MCF 10A (cell line): ENCODE results near the gene LKAAEAR1. TPM values are rescaled to one million over a fixed set of nuclear protein-coding genes. Genes with fewer than 3 reads are reported as not detected.

ENCODE experiments used
- BruUV-seq: library from RNA; stranded (reverse); fragments of 400-500 nt; replicated peaks from 2 replicates; lab custom pipeline; 2021; lab: Mats Ljungman, UMichigan
- CTCF ChIA-PET: fragments of 300-600 bp; sonication (Branson Sonifier 250); formaldehyde crosslinking; extraction: SDS; loops from one replicate; lab custom pipeline; 2021; ENCODE audit warnings: antibody characterized with exemption, inconsistent platforms; lab: Yijun Ruan, JAX
- POLR2A ChIA-PET: fragments of 300-600, 350-650 bp; sonication (Branson Sonifier 250); formaldehyde crosslinking; extraction: SDS; loops from one replicate; lab custom pipeline; 2020; ENCODE audit warnings: antibody characterized with exemption, inconsistent platforms; lab: Yijun Ruan, JAX
- DNase-seq: peaks from one replicate; pipeline ENCODE4 v3.0.0-alpha.2; 2018; ENCODE audit not compliant: unreplicated experiment
- H3K27ac Mint-ChIP-seq: one replicate; pipeline ENCODE4 v1.8.0; 2022; ENCODE audit warnings: mild to moderate bottlenecking, low read depth, mixed read lengths; ENCODE audit not compliant: unreplicated experiment
- H3K27me3 Mint-ChIP-seq: one replicate; pipeline ENCODE4 v1.8.0; 2022; ENCODE audit warnings: mixed read lengths; ENCODE audit not compliant: insufficient read depth, unreplicated experiment
- H3K36me3 Mint-ChIP-seq: one replicate; pipeline ENCODE4 v1.8.0; 2022; ENCODE audit warnings: mild to moderate bottlenecking, moderate library complexity, mixed read lengths; ENCODE audit not compliant: insufficient read depth, unreplicated experiment
- H3K4me1 Mint-ChIP-seq: one replicate; pipeline ENCODE4 v1.8.0; 2022; ENCODE audit warnings: mixed read lengths; ENCODE audit not compliant: insufficient read depth, unreplicated experiment
- H3K4me3 Mint-ChIP-seq: one replicate; pipeline ENCODE4 v1.8.0; 2022; ENCODE audit warnings: mild to moderate bottlenecking, moderate library complexity, mixed read lengths; ENCODE audit not compliant: unreplicated experiment
- H3K9me3 Mint-ChIP-seq: one replicate; pipeline ENCODE4 v1.8.0; 2022; ENCODE audit warnings: mixed read lengths; ENCODE audit not compliant: unreplicated experiment
- CTCF ChIP-seq: fragments of 200-600 bp; IDR thresholded peaks from one replicate; pipeline ENCODE4 v1.8.0; 2022; ENCODE audit warnings: antibody characterized with exemption, mild to moderate bottlenecking; ENCODE audit not compliant: unreplicated experiment
- intact Hi-C: fragments of 100-400 bp; cut with micrococcal nuclease; formaldehyde crosslinking; loops from 2 replicates; pipeline ENCODE4 v1.14.1; 2022
- total RNA-seq: library from RNA; stranded (reverse); gene quantifications from 2 replicates; pipeline ENCODE4 v1.2.3, GENCODE V29; 2022

The LKAAEAR1 gene
- total RNA-seq, 1 experiment from 2014 or later: not detected

DNA sequence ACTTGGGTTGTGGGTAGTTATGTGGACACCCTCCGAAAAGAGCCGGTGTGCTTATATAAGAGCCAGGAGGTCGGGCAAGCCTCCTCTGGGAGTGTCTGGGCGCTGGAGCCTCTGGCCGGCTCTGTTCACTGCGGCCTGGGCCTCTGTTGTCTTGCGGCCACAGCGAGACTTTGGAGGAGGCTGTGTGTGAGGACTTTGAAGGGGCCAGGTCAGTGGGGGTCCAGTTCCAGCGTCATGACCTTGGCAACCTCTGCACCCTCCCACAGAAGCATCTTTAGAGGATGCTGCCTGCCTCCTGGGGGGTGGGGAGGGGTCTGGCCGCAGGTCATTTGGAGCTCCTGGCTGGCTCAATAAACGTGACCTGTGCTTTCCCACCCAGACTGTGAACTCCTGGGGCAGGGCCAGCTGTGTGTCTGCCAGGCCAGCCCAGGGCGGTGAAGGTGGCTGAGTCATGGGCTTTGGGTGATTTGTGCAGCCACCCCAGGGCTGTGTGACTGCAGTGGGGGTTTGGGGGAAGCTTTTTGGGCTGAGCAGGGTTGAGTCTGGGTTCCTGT, 20.0 kb downstream of the LKAAEAR1 start:
- Mint-ChIP-seq H3K36me3 (no peaks in the 10 kb centered on the region), H3K4me3 (peak overlapping the region; percentile 88), H3K27ac (peak overlapping the region; percentile 68), H3K27me3 (no peaks in the 10 kb centered on the region), H3K4me1 (peaks cover 36% of the 10 kb centered on the region), H3K9me3 (no peaks in the 10 kb centered on the region)
- ChIA-PET CTCF (interaction anchor here (0.7 to 1.9 kb wide), 4 partner anchors 18 to 57 kb away, joined by 3 to 14 read pairs (median 5); no protein-coding TSS in a partner anchor), POLR2A (interaction anchor here (0.7 to 2.0 kb wide), 11 partner anchors 12 to 543 kb away, joined by 3 to 11 read pairs (median 3); partner anchors contain the start of genes OPRL1, PRPF6, RGS19 and SAMD10)
- intact Hi-C loops: loop anchor here (5.0 kb wide), 1 partner anchor 82 kb away; the partner anchor contains the start of gene PRPF6
- no TSS peak for BruUV-seq
- peak; percentile 72 for DNase-seq
- no peak for TF ChIP-seq CTCF

- H3K4me1 Mint-ChIP-seq: peaks cover 36% of the 10 kb centered on the region
- ChIA-PET POLR2A (interaction anchor here (0.6 to 3.1 kb wide), 26 partner anchors 9 to 542 kb away, joined by 3 to 34 read pairs (median 5); partner anchors contain the start of genes PCMTD2, PRPF6, RGS19 and RTEL1), CTCF (interaction anchor here (1.6 to 13.7 kb wide), 4 partner anchors 18 to 82 kb away, joined by 6 to 284 read pairs (median 12); partner anchors contain the start of genes C20orf204 and PRPF6)
- TF ChIP-seq CTCF: no peak
- no peak for DNase-seq
- TSS peak; percentile 81 for BruUV-seq
- intact Hi-C loops: loop anchor here (5.0 kb wide), 1 partner anchor 81 kb away; the partner anchor contains the start of gene PRPF6
- H3K27me3 Mint-ChIP-seq: no peaks in the 10 kb centered on the region
- H3K4me3 Mint-ChIP-seq: peak overlapping the region; percentile 88
- no peaks in the 10 kb centered on the region for H3K36me3 Mint-ChIP-seq
- no peaks in the 10 kb centered on the region for H3K9me3 Mint-ChIP-seq
- peak overlapping the region; percentile 68 for H3K27ac Mint-ChIP-seq
Observed at GRCh38 chr20:64063389-64064144, 20.6 kb downstream of the LKAAEAR1 start.

DNA sequence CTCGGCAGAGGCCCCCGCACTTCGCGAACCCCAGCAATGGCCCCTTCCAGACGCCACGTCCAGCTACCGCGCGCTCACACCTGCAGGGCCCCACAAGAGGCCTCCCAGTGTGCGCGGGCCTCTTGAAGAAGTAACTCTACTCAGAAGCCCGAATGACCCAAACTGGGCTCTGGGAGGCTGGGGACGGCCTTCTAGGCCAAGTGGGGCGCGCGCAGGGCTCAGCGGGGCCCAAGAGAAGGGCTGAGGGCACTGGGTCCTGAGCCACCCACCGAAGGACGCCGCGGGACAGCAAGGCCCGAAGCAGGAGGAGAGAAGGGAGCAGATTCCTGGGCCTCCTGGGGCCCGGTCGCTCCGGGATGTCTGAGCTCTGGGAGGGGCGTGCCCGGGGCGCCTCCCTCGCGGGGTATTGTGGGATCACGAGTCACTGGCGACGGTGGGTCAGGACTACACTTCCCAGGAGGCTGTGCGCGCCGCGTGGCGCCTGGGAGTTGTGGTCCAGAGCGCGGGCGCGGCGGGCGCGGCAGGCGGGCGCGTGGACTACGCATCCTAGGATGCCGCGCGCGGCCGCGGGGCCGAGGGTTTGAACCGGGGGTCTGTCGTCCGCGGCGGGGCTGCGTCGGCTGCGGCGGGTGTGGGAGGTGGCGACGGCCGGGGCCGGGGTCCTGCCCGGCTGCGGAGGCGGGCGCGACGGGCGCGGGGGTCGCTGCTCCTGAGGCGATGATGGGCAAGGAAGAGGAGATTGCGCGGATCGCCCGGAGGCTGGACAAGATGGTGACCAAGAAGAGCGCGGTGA, 21.4 kb downstream of the LKAAEAR1 start, which contains the start of gene TCEA2:
TSS of gene TCEA2 (plus strand) at position 603 of the 793 bp plus-strand sequence. CDS start at position 718, 115 bp downstream.
- POLR2A ChIA-PET: interaction anchor here (0.6 to 3.1 kb wide), 23 partner anchors 9 to 405 kb away, joined by 3 to 34 read pairs (median 6); partner anchors contain the start of genes ARFRP1, OPRL1, PCMTD2 and PRPF6
- H3K27ac Mint-ChIP-seq: peak within 1 kb of the TSS; percentile 89
- BruUV-seq: no TSS peak
- H3K36me3 Mint-ChIP-seq: no peaks in the 10 kb centered on the region
- H3K4me1 Mint-ChIP-seq: peaks cover 41% of the 10 kb centered on the region
- DNase-seq: peak; percentile 95
- intact Hi-C loops: loop anchor here (5.0 kb wide), 1 partner anchor 80 kb away; the partner anchor contains the start of gene PRPF6
- CTCF ChIA-PET: interaction anchor here (1.1 to 13.7 kb wide), 3 partner anchors 7 to 82 kb away, joined by 7 to 284 read pairs (median 11); partner anchors contain the start of genes C20orf204 and PRPF6
- H3K9me3 Mint-ChIP-seq: no peaks in the 10 kb centered on the region
- no peaks in the 10 kb centered on the region for H3K27me3 Mint-ChIP-seq
- peak within 1 kb of the TSS; percentile 88 for H3K4me3 Mint-ChIP-seq
- TF ChIP-seq CTCF: no peak
